Mesendoderm (in vitro differentiated cells): ENCODE measurements around the gene LOXL3.

Experiments
- DNase-seq: peaks from one replicate; pipeline ENCODE4 v3.0.0; 2013
- H2AK5ac ChIP-seq: 2 replicates; pipeline ENCODE4 v1.6.1; 2013; ENCODE audit warnings: low read length, inconsistent platforms
- H2BK120ac ChIP-seq: 2 replicates; pipeline ENCODE4 v1.6.1; 2013; ENCODE audit warnings: low read depth, mild to moderate bottlenecking, low read length, moderate library complexity, mixed read lengths
- H2BK15ac ChIP-seq: replicated peaks from 2 replicates; pipeline ENCODE4 v1.6.1; 2013; ENCODE audit warnings: low read depth, mild to moderate bottlenecking, moderate library complexity
- H2BK5ac ChIP-seq: 2 replicates; pipeline ENCODE4 v1.6.1; 2013; ENCODE audit warnings: low read length, inconsistent platforms
- H3K18ac ChIP-seq: 2 replicates; pipeline ENCODE4 v1.6.1; 2013; ENCODE audit warnings: mild to moderate bottlenecking, low read length, mixed read lengths
- H3K23ac ChIP-seq: one replicate; pipeline ENCODE4 v1.6.1; 2013; ENCODE audit warnings: low read length
- H3K27ac ChIP-seq: 2 replicates; pipeline ENCODE4 v1.5.1; 2013; ENCODE audit warnings: low read depth, mild to moderate bottlenecking, inconsistent platforms, low read length, moderate library complexity
- H3K27me3 ChIP-seq: 2 replicates; pipeline ENCODE4 v1.6.1; 2013; ENCODE audit warnings: low read length, control low read depth, mild to moderate bottlenecking, inconsistent platforms; ENCODE audit not compliant: insufficient read depth, poor library complexity
- H3K36me3 ChIP-seq: 2 replicates; pipeline ENCODE4 v1.6.1; 2013; ENCODE audit warnings: low read length, inconsistent platforms; ENCODE audit not compliant: control insufficient read depth, insufficient read depth
- H3K4ac ChIP-seq: one replicate; pipeline ENCODE4 v1.6.1; 2013; ENCODE audit warnings: low read depth, mild to moderate bottlenecking, low read length, moderate library complexity
- H3K4me1 ChIP-seq: 2 replicates; pipeline ENCODE4 v1.6.1; 2013; ENCODE audit warnings: low read depth, low read length, inconsistent platforms; ENCODE audit not compliant: control insufficient read depth
- H3K4me2 ChIP-seq: 2 replicates; pipeline ENCODE4 v1.6.1; 2013; ENCODE audit warnings: low read length
- H3K4me3 ChIP-seq: 2 replicates; pipeline ENCODE4 v1.5.1; 2013; ENCODE audit warnings: mild to moderate bottlenecking, low read length
- H3K56ac ChIP-seq: one replicate; pipeline ENCODE4 v1.6.1; 2013; ENCODE audit warnings: low read length
- H3K79me1 ChIP-seq: 2 replicates; pipeline ENCODE4 v1.6.1; 2013; ENCODE audit warnings: low read length, inconsistent platforms
- H3K79me2 ChIP-seq: 2 replicates; pipeline ENCODE4 v1.6.1; 2013; ENCODE audit warnings: mild to moderate bottlenecking, low read length; ENCODE audit not compliant: control insufficient read depth, insufficient read depth
- H3K9ac ChIP-seq: 2 replicates; pipeline ENCODE4 v1.6.1; 2013; ENCODE audit warnings: low read length, inconsistent platforms
- H4K5ac ChIP-seq: one replicate; pipeline ENCODE4 v1.6.1; 2013; ENCODE audit warnings: low read length
- H4K8ac ChIP-seq: one replicate; pipeline ENCODE4 v1.6.1; 2013; ENCODE audit warnings: low read depth, mild to moderate bottlenecking, control low read depth, low read length, moderate library complexity
- WGBS: extraction: QIAGEN DNeasy Blood & Tissue Kit; methylation state at CpG from one replicate; pipeline ENCODE4 v1.1.7; 2013; ENCODE audit warnings: low lambda C conversion rate, missing lambda C conversion rate; ENCODE audit not compliant: insufficient coverage; ENCODE audit errors: extremely low coverage; 5-methylcytosine and 5-hydroxymethylcytosine counted together

The LOXL3 gene

GRCh38 chr2:74556159-74556558 is 2.4 kb upstream of the LOXL3 start:
- peaks cover 28% of the 10 kb centered on the region for H3K27me3 ChIP-seq
- WGBS, result no CpG with 5 or more reads among the region's 14 CpGs

GRCh38 chr2:74555610-74556103 is 1.9 kb upstream of the LOXL3 start:
- no peaks in the 10 kb centered on the region for H3K36me3 ChIP-seq
- H3K27me3 ChIP-seq, result peaks cover 30% of the 10 kb centered on the region
- H3K79me2 ChIP-seq, result no peaks in the 10 kb centered on the region
- no peak overlapping the region for H2BK5ac ChIP-seq
- H3K56ac ChIP-seq, result peak overlapping the region; percentile 15
- H4K5ac ChIP-seq, result no peak overlapping the region
- H3K4me3 ChIP-seq, result no peak overlapping the region
- WGBS, result no CpG with 5 or more reads among the region's 17 CpGs
- H3K27ac ChIP-seq, result no peak overlapping the region
- H3K23ac ChIP-seq, result no peak overlapping the region
- no peak overlapping the region for H2BK120ac ChIP-seq
- H3K4ac ChIP-seq, result no peak overlapping the region
- H3K9ac ChIP-seq, result no peak overlapping the region
- H3K4me2 ChIP-seq, result peak overlapping the region; percentile 96
- no peak overlapping the region for H3K18ac ChIP-seq
- no peak overlapping the region for H2AK5ac ChIP-seq
- H3K79me1 ChIP-seq, result no peaks in the 10 kb centered on the region
- peaks cover 6% of the 10 kb centered on the region for H3K4me1 ChIP-seq
- no peak overlapping the region for H2BK15ac ChIP-seq
- peak; percentile 14 for DNase-seq
- no peak overlapping the region for H4K8ac ChIP-seq

More at GRCh38 chr2:74556159-74556558, 2.4 kb upstream of the LOXL3 start:
- Histone ChIP-seq H2BK15ac (no peak overlapping the region), H2BK120ac (no peak overlapping the region), H2AK5ac (no peak overlapping the region), H3K27ac (no peak overlapping the region), H3K4ac (no peak overlapping the region), H2BK5ac (no peak overlapping the region), H4K8ac (no peak overlapping the region), H3K4me3 (no peak overlapping the region), H4K5ac (no peak overlapping the region), H3K79me1 (no peaks in the 10 kb centered on the region), H3K4me1 (peaks cover 6% of the 10 kb centered on the region), H3K79me2 (no peaks in the 10 kb centered on the region), H3K9ac (no peak overlapping the region), H3K56ac (no peak overlapping the region), H3K23ac (no peak overlapping the region), H3K18ac (no peak overlapping the region), H3K4me2 (no peak overlapping the region), H3K36me3 (no peaks in the 10 kb centered on the region)
- no peak for DNase-seq

- H3K27ac ChIP-seq, result no peak overlapping the region
- no peaks in the 10 kb centered on the region for H3K36me3 ChIP-seq
- H2BK5ac ChIP-seq, result no peak overlapping the region
- H3K4me3 ChIP-seq, result peak overlapping the region; percentile 87
- H3K4me2 ChIP-seq, result peak overlapping the region; percentile 96
- H3K56ac ChIP-seq, result peak overlapping the region; percentile 91
- WGBS, result no CpG with 5 or more reads among the region's 58 CpGs
- H3K27me3 ChIP-seq, result peaks cover 35% of the 10 kb centered on the region
- no peaks in the 10 kb centered on the region for H3K79me2 ChIP-seq
- no peak overlapping the region for H3K18ac ChIP-seq
- no peak overlapping the region for H2AK5ac ChIP-seq
- no peak overlapping the region for H2BK120ac ChIP-seq
- H3K9ac ChIP-seq, result peak overlapping the region; percentile 82
- H3K4ac ChIP-seq, result no peak overlapping the region
- no peaks in the 10 kb centered on the region for H3K79me1 ChIP-seq
- peak overlapping the region; percentile 80 for H3K23ac ChIP-seq
- H3K4me1 ChIP-seq, result peaks cover 6% of the 10 kb centered on the region
- DNase-seq, result peak; percentile 69
- H4K5ac ChIP-seq, result no peak overlapping the region
- no peak overlapping the region for H2BK15ac ChIP-seq
- no peak overlapping the region for H4K8ac ChIP-seq
These were observed 1.2 kb upstream of the LOXL3 start for GRCh38 chr2:74554820-74555531.

- H2BK15ac ChIP-seq, result no peak overlapping the region
- no CpG with 5 or more reads among the region's 27 CpGs for WGBS
- peak; percentile 51 for DNase-seq
These were observed 579 bp downstream of the LOXL3 start for GRCh38 chr2:74552914-74553811.

GRCh38 chr2:74551942-74552913 is 1.5 kb downstream of the LOXL3 start:
- Histone ChIP-seq H3K9ac (no peak overlapping the region), H2BK120ac (no peak overlapping the region), H3K27ac (no peak overlapping the region), H3K56ac (no peak overlapping the region), H4K8ac (no peak overlapping the region), H3K23ac (no peak overlapping the region), H2BK15ac (no peak overlapping the region), H2AK5ac (no peak overlapping the region), H3K79me1 (no peaks in the 10 kb centered on the region), H3K27me3 (peaks cover 51% of the 10 kb centered on the region), H3K36me3 (no peaks in the 10 kb centered on the region), H3K18ac (no peak overlapping the region), H4K5ac (no peak overlapping the region), H3K4me1 (peaks cover 4% of the 10 kb centered on the region), H3K4me2 (no peak overlapping the region), H3K79me2 (no peaks in the 10 kb centered on the region), H3K4ac (no peak overlapping the region), H3K4me3 (no peak overlapping the region), H2BK5ac (no peak overlapping the region)
- no CpG with 5 or more reads among the region's 21 CpGs for WGBS
- no peak for DNase-seq

More at GRCh38 chr2:74552914-74553811, 579 bp downstream of the LOXL3 start:
- H3K27me3 ChIP-seq, result peaks cover 46% of the 10 kb centered on the region
- peak overlapping the region; percentile 12 for H3K9ac ChIP-seq
- H3K27ac ChIP-seq, result no peak overlapping the region
- peak overlapping the region; percentile 2 for H3K4me3 ChIP-seq
- H4K8ac ChIP-seq, result no peak overlapping the region
- H3K18ac ChIP-seq, result no peak overlapping the region
- no peak overlapping the region for H4K5ac ChIP-seq
- peaks cover 4% of the 10 kb centered on the region for H3K4me1 ChIP-seq
- H3K36me3 ChIP-seq, result no peaks in the 10 kb centered on the region
- no peak overlapping the region for H2BK120ac ChIP-seq
- no peak overlapping the region for H3K4ac ChIP-seq
- no peak overlapping the region for H2AK5ac ChIP-seq
- H3K56ac ChIP-seq, result peak overlapping the region; percentile 42
- H2BK5ac ChIP-seq, result no peak overlapping the region
- no peaks in the 10 kb centered on the region for H3K79me2 ChIP-seq
- peak overlapping the region; percentile 30 for H3K4me2 ChIP-seq
- H3K79me1 ChIP-seq, result no peaks in the 10 kb centered on the region
- H3K23ac ChIP-seq, result no peak overlapping the region
